HG02610 (cell line): Measurements from ENCODE around the gene RAPSN.

Source experiments
- ATAC-seq: cut with Tn5 transposase; IDR thresholded peaks from one replicate; pipeline ENCODE4 v1.9.1; 2021; ENCODE audit warnings: mild to moderate bottlenecking, moderate library complexity; ENCODE audit not compliant: unreplicated experiment

RAPSN gene

DNA sequence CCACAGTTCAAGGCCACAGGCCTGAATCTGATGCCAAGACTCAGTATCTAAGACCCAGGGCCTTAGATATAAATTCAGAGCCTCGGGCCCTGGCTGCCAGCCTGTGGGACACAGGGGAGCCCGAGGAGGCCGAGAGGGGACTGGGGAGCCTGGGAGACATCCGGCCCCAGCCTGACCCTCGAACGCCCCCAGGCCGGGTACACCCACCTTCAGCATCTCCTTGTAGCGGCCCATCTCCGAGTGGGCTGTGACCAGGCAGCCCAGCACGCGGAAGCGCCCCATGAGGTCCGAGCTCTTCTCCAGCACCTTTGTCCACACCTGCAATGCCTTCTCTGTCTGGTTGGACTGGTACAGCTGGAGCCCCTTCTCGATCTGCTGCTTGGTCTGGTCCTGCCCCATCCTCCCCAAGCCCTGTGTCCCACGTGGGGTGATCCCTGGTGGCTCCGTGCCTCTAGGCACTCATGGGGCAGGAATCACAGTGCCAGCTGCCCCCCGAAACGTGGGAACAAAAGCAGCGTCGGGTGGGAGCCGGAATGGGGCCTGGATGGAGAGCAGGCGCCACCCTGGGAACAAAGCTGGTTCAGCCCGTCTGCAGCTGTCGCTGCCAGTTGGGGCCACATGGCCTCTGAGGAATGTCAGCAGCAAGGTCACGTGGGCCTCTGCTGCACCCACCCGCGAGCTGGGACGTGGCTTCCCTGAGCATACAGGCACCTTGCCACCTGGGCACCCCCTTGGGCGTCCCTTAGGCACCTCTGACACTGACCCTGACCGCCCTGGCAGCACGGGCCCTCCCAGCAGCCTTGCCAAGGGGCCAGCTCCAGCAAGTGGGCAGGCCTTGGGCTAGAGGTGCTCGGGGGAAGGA, at the start of gene RAPSN:
TSS of gene RAPSN (minus strand) at position 571 of the 862 bp plus-strand sequence. CDS start at position 399, 172 bp downstream.
- no peak for ATAC-seq

DNA sequence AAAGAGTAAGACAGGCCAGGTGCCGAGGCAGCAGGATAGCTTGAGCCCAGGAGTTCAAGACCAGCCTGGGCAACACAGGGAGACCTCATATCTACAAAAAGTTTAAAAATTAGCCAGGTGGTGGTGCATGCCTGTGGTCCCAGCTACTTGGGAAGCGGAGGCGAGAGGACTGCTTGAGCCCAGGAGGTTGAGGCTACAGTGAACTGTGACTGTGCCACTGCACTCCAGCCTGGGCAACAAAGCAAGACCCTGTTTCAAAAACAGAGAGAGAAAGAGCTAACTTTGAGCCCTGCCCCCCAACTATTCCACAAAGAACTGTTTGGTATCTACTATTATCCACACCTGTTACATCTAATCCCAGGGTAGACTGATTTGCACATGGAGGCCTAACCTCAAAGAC, 49.2 kb upstream of the RAPSN start:
- no peak for ATAC-seq

DNA sequence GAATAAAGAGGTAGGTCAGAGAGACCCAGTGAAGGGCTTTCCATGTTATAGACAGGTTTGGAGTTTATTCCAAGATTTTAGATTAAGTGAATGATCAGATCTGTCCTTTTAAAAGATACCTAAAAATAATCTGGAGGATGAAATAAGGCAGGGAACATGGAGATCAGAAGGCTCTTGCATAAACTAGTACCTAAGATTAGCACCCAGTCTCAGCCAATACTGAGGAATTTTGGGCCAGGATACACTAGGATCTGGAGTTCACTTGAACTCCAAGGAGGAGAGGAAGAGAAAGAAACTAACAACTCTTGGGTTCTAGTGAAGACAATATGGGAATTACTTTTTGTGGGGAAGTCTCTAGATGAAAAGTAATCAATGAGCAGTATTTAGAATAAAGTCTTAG, 47.9 kb upstream of the RAPSN start:
- ATAC-seq: no peak

DNA sequence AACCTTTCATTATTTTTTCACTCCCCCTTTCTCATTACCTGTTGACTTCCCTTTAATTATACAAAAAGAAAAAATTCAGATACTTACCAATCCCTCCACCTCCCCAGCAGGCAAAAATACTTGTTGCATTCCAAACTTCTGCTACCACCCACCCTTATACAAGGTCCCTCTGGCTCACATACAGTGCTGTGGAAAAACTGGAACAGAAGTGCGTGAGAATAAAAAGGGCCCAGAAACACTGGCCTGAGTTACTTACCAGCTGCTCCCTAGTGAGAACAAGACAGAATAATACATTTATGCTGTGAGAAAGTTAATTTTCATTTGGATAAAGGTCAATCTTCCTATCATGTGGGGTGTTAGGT, 46.9 kb upstream of the RAPSN start:
- no peak for ATAC-seq

DNA sequence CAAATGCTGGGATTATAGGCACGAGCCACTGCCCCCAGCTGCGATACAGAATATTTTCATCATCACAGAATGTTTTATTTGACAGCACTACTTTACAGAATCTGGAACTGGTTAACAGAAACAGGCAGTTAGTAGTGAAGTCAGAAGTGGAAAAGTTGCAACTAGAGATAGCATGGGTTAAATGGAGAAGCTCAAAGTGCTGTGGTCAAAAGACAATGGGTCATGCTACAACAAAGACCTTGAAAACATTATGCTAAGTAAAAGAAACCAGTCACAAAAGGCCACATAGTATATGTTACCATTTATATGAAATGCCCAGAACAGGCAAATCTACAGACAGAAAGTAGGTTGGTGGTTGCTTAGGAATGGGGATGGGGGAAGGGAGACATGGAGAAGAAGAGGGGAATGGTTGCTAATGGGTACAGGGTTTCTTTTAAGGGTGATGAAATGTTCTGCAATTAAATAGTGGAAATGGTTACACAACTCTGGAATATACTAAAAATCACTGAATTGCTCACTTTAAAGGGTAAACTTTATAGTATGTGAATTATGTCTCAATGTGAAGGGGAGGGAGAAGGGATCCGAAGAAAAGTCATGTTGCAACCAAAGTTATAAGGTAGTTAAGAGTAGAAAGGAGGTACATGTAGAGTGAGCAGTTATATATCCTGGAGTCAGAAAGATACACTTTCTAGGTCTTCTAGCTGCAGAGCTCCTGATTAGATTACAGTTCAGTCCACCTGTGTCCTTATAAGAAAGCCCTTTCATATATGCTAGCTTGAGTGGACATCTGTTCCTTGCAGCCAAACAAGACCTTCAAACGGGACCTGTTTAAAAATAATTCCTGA, 46.3 kb upstream of the RAPSN start:
- ATAC-seq: no peak

DNA sequence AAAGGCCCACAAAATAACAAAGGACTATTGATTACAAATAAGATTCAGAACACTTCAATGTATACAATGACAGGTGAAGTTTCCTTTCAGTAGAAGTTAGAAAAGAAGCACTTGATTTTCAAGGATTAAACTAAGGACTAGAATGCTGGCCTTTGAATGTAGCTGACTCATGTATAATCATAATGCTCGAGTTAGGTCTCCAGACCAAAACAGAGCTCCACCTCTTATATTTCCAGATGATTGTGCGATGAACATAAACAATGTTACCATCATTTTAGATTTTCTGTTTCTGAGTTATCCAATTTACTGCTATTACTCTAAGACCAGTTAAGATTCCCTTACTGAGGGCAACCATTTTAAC, 40.4 kb upstream of the RAPSN start:
- no peak for ATAC-seq

DNA sequence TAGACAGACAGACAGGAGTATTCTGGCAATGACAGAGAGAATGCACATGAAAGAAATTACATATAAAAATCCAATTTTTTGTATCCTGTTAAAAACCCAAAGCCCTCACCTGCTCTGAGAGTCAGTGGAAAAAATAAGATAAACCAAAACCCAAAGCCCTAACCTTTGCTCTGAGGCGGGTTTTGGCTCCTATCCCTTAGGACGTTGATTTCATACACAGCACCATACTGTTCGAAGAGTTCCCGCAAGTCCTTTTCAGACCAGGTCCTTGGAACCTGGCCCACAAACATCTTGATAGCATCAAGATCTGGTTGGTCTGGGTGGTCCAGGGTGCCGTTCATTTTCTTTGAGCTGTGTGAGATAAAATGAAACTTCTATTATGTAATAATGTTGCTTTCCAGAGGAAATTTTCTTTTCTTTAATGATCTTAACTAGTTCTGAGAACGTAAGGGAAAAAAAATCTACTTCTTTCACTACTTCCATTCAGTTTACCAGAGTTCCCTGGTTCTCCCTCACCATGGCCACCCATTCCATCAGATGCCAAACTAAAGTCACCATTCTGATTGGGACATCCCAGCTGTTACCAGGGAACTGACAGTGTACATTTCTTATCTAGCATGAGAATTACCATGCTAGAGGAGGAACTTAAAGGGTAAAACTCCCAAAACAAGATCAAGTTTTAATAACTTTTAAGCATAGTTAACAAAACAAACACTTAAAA, 39.9 kb upstream of the RAPSN start:
- ATAC-seq: no peak

DNA sequence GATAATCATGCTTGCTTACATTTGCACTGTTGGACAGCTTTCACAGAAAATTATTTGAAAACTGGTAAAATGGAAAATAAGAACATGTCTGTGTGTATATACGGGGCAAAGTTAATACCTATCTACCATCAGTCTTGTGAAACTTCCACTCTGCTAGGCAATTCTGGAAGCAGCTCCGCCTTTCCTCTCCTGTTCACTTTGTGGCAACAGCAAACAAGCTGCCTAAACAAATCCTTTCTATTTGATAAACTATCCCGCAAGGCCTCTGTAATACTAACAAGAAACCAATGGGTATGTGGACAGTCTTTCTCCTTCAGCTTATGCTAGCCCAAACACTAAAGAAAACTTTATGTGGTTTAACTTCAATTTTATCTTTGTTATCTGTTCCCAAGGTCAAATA, 39.2 kb upstream of the RAPSN start:
- ATAC-seq: no peak

DNA sequence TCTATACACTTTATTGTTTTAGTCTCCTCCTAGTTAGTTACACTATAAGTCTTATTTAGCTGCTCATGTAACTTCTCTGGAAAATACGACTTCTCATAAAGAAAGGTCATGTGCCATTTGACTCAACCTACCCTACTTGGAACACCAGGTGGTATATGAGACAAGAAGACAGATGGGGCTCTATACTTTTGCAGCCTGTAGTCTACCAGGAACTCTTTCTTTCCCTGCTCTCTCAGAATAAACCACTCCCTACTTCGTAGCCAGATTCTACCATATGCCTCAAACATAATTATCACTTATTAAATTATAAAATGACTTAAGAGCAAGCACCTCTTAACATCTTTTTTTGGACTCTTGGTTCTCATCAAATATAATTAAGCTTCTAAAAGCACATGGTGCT, 38.5 kb upstream of the RAPSN start:
- ATAC-seq: no peak

DNA sequence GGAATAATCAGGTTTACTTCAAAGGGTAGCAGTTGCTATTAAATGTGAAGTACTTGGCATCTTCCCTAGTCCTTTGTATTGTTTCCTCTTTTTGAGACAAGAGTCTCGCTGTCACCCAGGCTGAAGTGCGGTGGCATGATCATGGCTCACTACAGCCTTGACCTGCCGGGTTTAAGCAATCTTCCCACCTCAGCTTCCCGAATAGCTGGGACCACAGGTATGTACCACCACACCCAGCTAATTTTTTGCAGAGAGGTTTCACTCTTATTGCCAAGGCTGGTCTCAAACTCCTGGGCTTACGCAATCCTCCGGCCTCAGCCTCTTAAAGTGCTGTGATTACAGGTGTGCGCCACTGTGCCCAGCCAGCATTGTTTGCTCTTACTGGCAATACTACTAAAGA, 36.2 kb upstream of the RAPSN start:
- no peak for ATAC-seq

DNA sequence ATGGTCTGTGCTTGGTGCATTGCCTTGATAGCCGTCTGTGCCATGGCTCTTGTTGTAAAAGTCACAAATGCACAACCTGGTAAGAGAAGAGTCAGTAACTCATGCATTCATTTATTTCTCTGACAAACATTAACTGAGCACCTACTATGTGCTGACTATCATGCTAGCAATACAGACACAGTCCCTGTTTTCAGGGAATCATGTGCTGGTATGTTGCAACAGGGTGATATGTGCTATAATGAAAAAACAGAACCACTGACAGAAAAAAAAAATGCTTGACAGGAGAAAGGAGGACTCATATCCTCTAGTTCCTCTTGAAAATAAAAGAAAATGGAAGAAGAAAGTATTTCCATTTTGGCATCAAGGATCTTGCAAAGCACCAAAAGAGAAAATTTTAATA, 34.5 kb upstream of the RAPSN start:
- ATAC-seq: no peak

DNA sequence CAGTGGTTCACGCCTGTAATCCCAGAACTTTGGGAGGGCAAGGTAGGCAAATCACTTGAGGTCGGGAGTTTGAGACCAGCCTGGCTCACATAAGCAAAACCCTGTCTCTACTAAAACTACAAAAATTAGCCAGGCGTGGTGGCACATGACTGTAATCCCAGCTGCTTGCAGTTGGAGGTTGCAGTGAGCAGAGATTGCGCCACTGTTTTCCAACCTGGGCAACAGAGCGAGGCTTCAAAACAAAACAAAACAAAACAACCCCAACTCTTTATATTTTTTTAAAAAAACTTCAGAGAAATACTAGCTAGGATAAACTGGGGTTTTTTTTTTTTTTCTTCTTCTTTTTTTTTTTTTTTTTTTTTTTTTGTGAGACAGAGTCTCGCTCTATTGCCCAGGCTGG, 31.8 kb upstream of the RAPSN start:
- ATAC-seq: no peak

DNA sequence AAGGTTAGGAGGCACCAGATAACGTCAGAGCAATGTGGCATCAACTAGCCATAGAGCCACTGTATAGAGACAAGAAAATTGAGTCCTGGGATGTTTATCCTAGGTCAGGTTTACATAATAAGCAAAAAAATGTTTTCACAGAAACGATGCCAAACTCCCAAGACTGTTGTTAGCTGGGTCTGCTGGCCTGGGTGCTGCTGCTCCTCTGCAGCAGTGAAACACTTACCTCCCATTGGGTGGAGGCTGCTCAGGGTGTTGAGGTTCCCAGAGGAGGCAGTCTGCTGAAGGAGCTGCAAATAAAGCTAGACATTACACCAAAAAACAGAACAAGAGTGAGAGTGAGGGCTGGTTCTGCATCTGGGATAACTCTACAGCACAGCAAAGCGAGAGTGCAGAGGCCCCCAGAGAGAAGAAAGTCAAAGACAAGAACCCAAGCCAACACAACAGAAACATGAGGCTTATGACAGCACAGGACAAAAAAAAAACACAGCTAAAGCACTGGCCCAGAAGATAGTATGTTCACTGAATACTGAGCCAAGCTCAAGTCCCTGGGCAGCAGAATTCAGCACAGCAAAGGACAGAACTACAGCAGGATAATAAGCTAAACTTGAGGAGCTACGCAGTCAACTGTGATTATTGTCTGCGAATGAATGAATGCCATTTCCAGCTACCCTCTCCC, 29.9 kb upstream of the RAPSN start:
- ATAC-seq: no peak

DNA sequence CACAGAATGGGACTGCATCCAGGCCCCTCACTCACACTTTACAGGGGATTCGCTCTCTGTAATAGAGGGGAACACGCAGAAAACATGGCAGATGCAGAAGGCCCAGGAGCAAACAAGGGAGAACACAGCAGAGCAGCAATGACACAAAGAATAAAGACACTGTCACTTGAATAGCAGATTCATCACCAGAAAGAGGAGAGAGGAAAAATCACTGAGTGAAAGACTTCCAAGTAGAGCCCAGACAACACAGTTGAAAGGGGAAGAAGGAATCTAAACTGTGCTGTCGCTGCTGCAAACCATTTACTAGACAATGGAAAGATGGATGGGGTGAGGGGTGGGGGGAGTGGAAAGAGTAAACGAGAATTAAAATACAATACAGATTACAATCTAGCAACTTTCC, 28.8 kb upstream of the RAPSN start:
- ATAC-seq: no peak

DNA sequence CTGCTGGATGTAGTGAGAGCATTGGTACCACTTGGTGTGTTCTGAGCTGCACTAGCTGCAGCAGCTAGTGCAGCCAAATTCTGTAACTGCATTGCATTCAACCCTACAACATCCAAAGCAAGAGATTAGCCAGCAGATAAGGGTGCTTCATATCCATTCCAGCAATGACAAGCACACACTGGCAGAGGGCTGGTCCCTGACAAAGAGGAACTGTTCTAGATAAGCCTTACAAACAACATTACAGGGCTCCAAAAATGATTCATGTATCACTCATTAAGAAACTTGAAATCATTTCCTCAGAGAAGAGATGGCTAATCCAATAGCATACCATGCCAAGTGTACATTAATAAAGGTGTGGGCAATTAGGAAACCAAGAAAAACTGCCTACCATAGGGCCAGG, 28.4 kb upstream of the RAPSN start:
- ATAC-seq: no peak

DNA sequence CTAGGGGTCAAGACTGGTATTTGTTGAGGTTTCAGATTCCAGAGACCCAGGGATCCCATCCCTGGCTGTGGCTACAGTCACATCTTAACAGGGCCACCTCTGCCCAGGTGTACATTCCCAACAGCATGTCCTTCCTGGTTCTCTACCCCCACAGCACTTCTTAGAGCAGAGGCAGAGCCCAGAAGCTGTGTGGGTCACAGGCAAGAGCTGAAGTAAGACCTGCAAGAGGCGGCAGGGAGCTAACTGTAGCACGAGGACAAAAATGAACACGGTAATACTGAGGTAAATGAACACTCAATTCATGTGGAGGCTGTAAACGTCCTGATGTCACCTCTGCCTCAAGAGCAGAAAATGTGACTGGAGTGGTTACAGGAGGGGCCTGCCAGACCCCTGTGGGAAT, 21.7 kb upstream of the RAPSN start:
- ATAC-seq: no peak

DNA sequence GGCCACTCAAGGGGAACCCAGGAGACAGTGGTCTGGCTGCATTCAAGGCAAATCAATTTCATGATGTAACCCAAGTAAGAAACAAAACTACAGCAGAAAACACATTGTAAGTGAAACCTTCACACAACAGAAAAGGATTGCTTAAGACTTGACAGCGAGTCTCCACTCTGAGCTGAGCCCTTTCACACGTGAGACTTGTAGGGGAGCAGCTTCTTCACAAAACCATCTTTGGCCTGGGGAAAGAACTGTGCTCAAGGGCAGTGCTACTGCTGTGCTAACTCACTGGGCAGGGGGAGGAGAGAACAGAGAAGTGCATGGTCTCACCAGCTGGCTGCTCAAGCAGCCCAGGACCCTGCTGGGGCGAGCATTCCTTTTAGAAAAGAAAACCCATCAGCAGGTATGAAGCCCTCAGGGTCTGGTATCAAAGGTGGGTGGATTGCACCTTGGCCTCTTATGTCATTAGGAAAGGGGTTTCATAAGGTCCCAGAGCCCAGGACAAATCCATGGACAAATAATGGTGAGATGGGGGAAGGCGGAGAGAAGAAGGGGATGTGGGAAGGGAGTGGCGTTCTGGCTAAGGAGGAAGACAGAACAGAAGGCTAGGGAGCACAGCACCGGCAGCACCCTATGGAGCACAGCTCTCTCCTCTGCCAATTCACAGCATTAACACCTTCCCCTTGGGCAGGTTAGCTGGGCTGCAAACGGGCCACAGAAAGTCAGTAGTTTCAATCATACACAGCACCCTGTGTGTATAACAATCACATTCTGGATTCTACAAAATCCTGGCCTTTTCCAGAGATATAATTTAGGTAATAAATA, 20.6 kb upstream of the RAPSN start:
- no peak for ATAC-seq

DNA sequence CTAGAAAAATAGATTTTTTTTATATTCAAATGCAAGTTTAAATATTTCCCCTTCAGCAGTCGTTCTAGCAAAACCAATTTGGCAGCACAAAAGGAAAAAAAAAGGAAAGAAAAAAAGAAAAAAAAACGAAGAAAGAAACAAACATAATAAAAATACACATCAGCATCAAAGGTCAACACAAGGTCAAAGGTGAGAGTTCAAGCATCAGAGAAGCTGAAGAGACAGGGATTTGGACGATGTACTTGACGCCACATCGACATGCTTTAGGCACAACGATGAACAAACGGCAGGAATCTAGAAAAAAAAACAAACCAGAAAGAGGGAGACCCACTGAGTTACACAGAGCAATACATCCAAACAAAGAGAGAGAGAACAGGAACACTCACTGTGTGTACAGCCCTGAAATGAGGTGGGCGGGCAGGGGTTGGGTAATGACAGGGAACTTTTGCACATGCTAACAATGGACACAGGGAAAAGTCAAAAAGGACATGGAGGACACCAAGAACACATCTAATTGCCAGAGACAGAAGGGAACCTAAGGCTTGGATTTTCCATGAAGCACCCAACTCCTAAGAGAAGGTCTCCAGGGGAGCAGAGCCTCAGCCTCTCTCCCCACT, 19.8 kb upstream of the RAPSN start:
- ATAC-seq: no peak

DNA sequence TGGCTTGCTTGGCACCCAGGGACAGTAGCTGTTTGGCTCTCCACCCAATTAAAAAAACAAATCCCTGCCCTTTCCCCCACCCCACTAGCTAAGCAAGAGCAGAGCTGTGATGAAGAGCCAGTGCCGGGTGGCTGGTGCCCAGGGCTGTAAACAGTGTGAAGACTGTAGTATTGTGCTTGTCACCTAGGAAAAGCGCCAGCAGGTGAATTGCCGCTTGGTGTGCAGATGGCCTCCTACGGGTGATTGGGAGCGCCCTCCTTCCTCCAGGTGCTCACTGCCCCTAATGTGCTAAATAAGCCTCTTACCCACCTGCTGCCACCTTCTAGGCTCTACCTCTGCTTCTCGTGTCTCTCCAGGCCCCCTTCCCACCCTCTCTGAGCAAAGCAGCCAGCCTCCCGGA, 18.4 kb upstream of the RAPSN start:
- ATAC-seq: no peak
